Mesothelial cell of epicardium (in vitro differentiated cells): Measurements from ENCODE around the gene CIC. TPM values are rescaled to one million over a fixed set of nuclear protein-coding genes. Genes with fewer than 3 reads are reported as not detected.

Experiments used
- DNase-seq, 2 experiments: peaks; one replicate each; pipeline ENCODE4 v3.0.0; 2021; ENCODE audit warnings: low spot score in 2 of 2; ENCODE audit not compliant: unreplicated experiment in 2 of 2
- H3K27ac Mint-ChIP-seq: 2 replicates; pipeline ENCODE4 v1.8.0; 2021; ENCODE audit warnings: mixed read lengths
- H3K27me3 Mint-ChIP-seq: 2 replicates; pipeline ENCODE4 v1.8.0; 2021; ENCODE audit warnings: low read depth, mixed read lengths
- H3K36me3 Mint-ChIP-seq: 2 replicates; pipeline ENCODE4 v1.8.0; 2021; ENCODE audit warnings: mixed read lengths
- H3K4me1 Mint-ChIP-seq: 2 replicates; pipeline ENCODE4 v1.8.0; 2021; ENCODE audit warnings: mixed read lengths
- H3K4me3 Mint-ChIP-seq: 2 replicates; pipeline ENCODE4 v1.8.0; 2021; ENCODE audit warnings: mild to moderate bottlenecking, moderate library complexity, mixed read lengths
- H3K9me3 Mint-ChIP-seq: 2 replicates; pipeline ENCODE4 v1.8.0; 2021; ENCODE audit warnings: mixed read lengths
- total RNA-seq: library from RNA; stranded (reverse); gene quantifications from 3 replicates; pipeline ENCODE4 v1.2.1, GENCODE V29; 2021
- TF ChIP-seq, protein P1 (sequence below): fragments of 200-600 bp; sonication (generic); IDR thresholded peaks from one replicate; pipeline ENCODE4 v1.5.0; 2021; ENCODE audit warnings: antibody characterized with exemption; ENCODE audit not compliant: unreplicated experiment

CIC gene
- total RNA-seq, 1 donor from 2014 or later: 90.9 TPM

GRCh38 chr19:42276821-42277220 lies 7.8 kb downstream of the CIC start:
- no peak overlapping the region for H3K4me3 Mint-ChIP-seq
- peaks cover 37% of the 10 kb centered on the region for H3K4me1 Mint-ChIP-seq
- no peak for DNase-seq
- peaks cover 18% of the 10 kb centered on the region for H3K36me3 Mint-ChIP-seq
- H3K27ac Mint-ChIP-seq: no peak overlapping the region
- no peaks in the 10 kb centered on the region for H3K9me3 Mint-ChIP-seq
- H3K27me3 Mint-ChIP-seq: no peaks in the 10 kb centered on the region
- TF ChIP-seq, protein P1, sequence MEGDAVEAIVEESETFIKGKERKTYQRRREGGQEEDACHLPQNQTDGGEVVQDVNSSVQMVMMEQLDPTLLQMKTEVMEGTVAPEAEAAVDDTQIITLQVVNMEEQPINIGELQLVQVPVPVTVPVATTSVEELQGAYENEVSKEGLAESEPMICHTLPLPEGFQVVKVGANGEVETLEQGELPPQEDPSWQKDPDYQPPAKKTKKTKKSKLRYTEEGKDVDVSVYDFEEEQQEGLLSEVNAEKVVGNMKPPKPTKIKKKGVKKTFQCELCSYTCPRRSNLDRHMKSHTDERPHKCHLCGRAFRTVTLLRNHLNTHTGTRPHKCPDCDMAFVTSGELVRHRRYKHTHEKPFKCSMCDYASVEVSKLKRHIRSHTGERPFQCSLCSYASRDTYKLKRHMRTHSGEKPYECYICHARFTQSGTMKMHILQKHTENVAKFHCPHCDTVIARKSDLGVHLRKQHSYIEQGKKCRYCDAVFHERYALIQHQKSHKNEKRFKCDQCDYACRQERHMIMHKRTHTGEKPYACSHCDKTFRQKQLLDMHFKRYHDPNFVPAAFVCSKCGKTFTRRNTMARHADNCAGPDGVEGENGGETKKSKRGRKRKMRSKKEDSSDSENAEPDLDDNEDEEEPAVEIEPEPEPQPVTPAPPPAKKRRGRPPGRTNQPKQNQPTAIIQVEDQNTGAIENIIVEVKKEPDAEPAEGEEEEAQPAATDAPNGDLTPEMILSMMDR: no peak

GRCh38 chr19:42277821-42278451 lies 8.9 kb downstream of the CIC start:
- H3K36me3 Mint-ChIP-seq: peaks cover 18% of the 10 kb centered on the region
- TF ChIP-seq, protein P1: no peak
- H3K27me3 Mint-ChIP-seq: no peaks in the 10 kb centered on the region
- H3K4me3 Mint-ChIP-seq: peak overlapping the region; percentile 78
- DNase-seq: peak in 1 of 2 experiments; percentile 18
- H3K27ac Mint-ChIP-seq: peak overlapping the region; percentile 91
- H3K4me1 Mint-ChIP-seq: peaks cover 45% of the 10 kb centered on the region
- H3K9me3 Mint-ChIP-seq: no peaks in the 10 kb centered on the region

GRCh38 chr19:42278452-42279154 lies 9.6 kb downstream of the CIC start:
- Mint-ChIP-seq H3K4me1 (peaks cover 45% of the 10 kb centered on the region), H3K36me3 (peaks cover 14% of the 10 kb centered on the region), H3K27me3 (no peaks in the 10 kb centered on the region), H3K27ac (peak overlapping the region; percentile 91), H3K4me3 (peak overlapping the region; percentile 78), H3K9me3 (no peaks in the 10 kb centered on the region)
- DNase-seq: no peak
- TF ChIP-seq, protein P1: no peak

DNA sequence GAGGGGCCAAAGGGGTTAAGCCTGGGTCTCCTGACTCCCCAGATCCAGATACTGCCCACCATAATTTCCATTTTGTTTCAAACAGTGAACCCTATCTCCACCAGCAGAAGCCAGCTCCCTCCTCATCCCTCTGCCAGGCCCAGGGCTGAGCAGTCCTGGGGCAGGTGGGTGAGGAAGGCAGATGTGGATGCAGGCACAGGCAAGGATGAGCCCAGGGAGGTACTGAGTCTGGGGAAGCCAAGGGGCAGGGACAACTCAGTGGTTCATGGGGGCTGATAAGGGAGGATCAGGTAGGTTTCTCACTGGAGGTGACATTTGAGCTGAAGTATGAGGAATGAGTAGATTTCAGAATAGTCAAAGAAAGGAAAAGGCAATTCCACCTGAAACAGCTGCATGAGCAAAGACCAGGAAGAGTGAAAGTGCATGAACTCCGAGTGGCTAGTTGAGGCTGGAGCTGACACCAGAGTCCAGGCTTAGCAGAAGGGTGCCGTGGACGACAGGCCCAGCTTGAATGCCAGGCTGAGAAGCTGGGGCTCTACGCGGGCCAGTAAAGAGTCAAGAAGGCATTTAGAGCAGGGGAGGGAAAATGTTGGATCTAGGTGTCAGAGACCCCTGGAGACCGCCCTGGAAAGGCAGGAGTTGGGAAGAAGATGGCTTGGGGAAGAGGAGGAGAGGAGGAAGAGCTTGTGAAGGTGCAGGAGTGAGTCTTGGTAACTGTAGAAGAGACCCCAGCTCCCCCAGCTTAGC lies 10.3 kb downstream of the CIC start:
- Mint-ChIP-seq H3K4me3 (peak overlapping the region; percentile 78), H3K9me3 (no peaks in the 10 kb centered on the region), H3K4me1 (peaks cover 45% of the 10 kb centered on the region)

More for the DNA sequence above, 10.3 kb downstream of the CIC start:
- TF ChIP-seq, protein P1: no peak
- DNase-seq: no peak
- Mint-ChIP-seq H3K27me3 (no peaks in the 10 kb centered on the region), H3K27ac (peak overlapping the region; percentile 91), H3K36me3 (peaks cover 13% of the 10 kb centered on the region)
